ENCODE data around the gene RHBDD3. TPM values are rescaled to one million over a fixed set of nuclear protein-coding genes. Genes with fewer than 3 reads are reported as not detected.
A peak's percentile ranks its signal among the peaks of the same experiment; 100 is the strongest.

Gene RHBDD3
- total and polyA plus RNA-seq, 2 of the 8 experiments (the other 6 are each of a cell fraction or from before 2014, with no cell fraction given): 72.1 to 117 TPM

GRCh38 chr22:29291215-29291614 lies 23.4 kb upstream of the RHBDD3 start:
- Histone ChIP-seq H2AK5ac (ENCODE audit: low read depth, low read length) (no peak overlapping the region), H3K27ac (ENCODE audit: low read depth, low read length) (no peak overlapping the region), H3K4me3 (ENCODE audit: extremely low read depth in 1 of 4, insufficient read depth in 2 of 4, low read depth in 3 of 4, low read length in 4 of 4) (no peak overlapping the region), H3K9ac (replicated peaks in 1 of 4; ENCODE audit: extremely low read depth in 1 of 4, low read depth in 3 of 4, low read length in 3 of 4) (no peak overlapping the region), H3K27me3 (replicated peaks in 1 of 4; ENCODE audit: control insufficient read depth in 3 of 4, extremely low read depth in 1 of 4, insufficient read depth in 3 of 4, low read length in 3 of 4) (no peaks in the 10 kb centered on the region), H3K23me2 (ENCODE audit: low read depth, low read length) (no peaks in the 10 kb centered on the region), H3K23ac (ENCODE audit: insufficient read length) (no peak overlapping the region), H3K36me3 (ENCODE audit: control insufficient read depth in 2 of 4, insufficient read depth in 4 of 4, low read length in 3 of 4) (peaks cover 41 to 97% (median 76%) of the 10 kb centered on the region in 4 experiments), H3K14ac (ENCODE audit: insufficient read length) (no peak overlapping the region), H3K79me1 (ENCODE audit: low read depth, low read length) (peaks cover 2% of the 10 kb centered on the region; the same call in 1 of the 2 replicates), H2BK15ac (ENCODE audit: low read length) (no peak overlapping the region), H4K91ac (replicated peaks; ENCODE audit: insufficient read length, low read length) (no peak overlapping the region), H4K8ac (ENCODE audit: extremely low read depth, insufficient read depth, low read length) (no peak overlapping the region; the same call in 1 of the 2 replicates), H3K4me2 (ENCODE audit: insufficient read depth in 1 of 2, low read depth in 2 of 2, low read length in 2 of 2) (no peak overlapping the region), H4K20me1 (replicated peaks in 1 of 2; ENCODE audit: control insufficient read depth in 1 of 2, insufficient read depth in 2 of 2, low read length in 2 of 2) (peaks cover 12 to 18% of the 10 kb centered on the region in 2 experiments), H3K4me1 (replicated peaks in 1 of 4; ENCODE audit: control insufficient read depth in 3 of 4, insufficient read depth in 4 of 4, low read length in 3 of 4) (no peaks in the 10 kb centered on the region), H3K9me3 (ENCODE audit: insufficient read depth in 2 of 2, low read depth in 1 of 2, low read length in 1 of 2) (no peaks in the 10 kb centered on the region), H2BK120ac (replicated peaks; ENCODE audit: low read depth, low read length) (no peak overlapping the region), H3K4ac (replicated peaks; ENCODE audit: insufficient read length, low read depth, low read length) (no peak overlapping the region), H2AFZ (ENCODE audit: low read length) (no peak overlapping the region), H4K5ac (ENCODE audit: insufficient read length, low read depth, low read length) (no peak overlapping the region), H3K18ac (ENCODE audit: extremely low read depth, low read length) (no peak overlapping the region), H3K56ac (replicated peaks; ENCODE audit: insufficient read length, low read depth, low read length) (no peak overlapping the region), H2BK20ac (ENCODE audit: low read length) (no peak overlapping the region), H2BK5ac (ENCODE audit: low read depth, low read length) (no peak overlapping the region), H2BK12ac (ENCODE audit: low read depth, low read length) (no peak overlapping the region), H3K79me2 (ENCODE audit: control insufficient read depth in 1 of 2, insufficient read depth in 2 of 2, low read length in 2 of 2) (peaks cover 2 to 44% of the 10 kb centered on the region in 2 experiments; a peak in 2 of 4 replicates)
- ChIA-PET POLR2A (ENCODE audit: partially characterized antibody) (interaction anchor here (1.1 to 20.1 kb wide), 3 partner anchors 12 to 23 kb away, joined by 5 to 436 read pairs (median 66); partner anchors contain the start of genes EWSR1, GAS2L1 and RHBDD3), CTCF (ENCODE audit: partially characterized antibody) (no interaction called here)
- FAIRE-seq (no peak), DNase-seq (ENCODE audit: low read depth in 1 of 2, low spot score in 2 of 2) (no peak)
- TF ChIP-seq SIRT6 (IDR thresholded peaks at IDR 0.05; ENCODE audit: low read length) (no peak), JUND (IDR thresholded peaks at IDR 0.05; ENCODE audit: low read length) (no peak), POLR2AphosphoS5 (IDR thresholded peaks at IDR 0.05; ENCODE audit: low read depth, low read length) (peak; percentile 58)
- 92% methylated on average over 7 of the region's 7 CpGs; no CpG with 5 or more reads in 1 of the 2 experiments for WGBS, 2 experiments (ENCODE audit: extremely low coverage in 1 of 2, insufficient coverage in 1 of 2, insufficient read length in 1 of 2, insufficient replicate concordance in 2 of 2, low coverage in 1 of 2, low lambda C conversion rate in 2 of 2, missing lambda C conversion rate in 1 of 2)
